HL-60 (cell line): Measurements from ENCODE around the gene PEX5L.

ENCODE experiments used
- GABPA ChIP-seq: IDR thresholded peaks from 2 replicates; pipeline ENCODE4 v1.6.1; 2012; ENCODE audit warnings: low read depth
- POLR2AphosphoS5 ChIP-seq: IDR thresholded peaks from 2 replicates; pipeline ENCODE4 v1.6.1; 2012; ENCODE audit warnings: low read depth
- TF ChIP-seq, protein P1 (sequence below): IDR thresholded peaks from one replicate; pipeline ENCODE4 v1.5.1; 2011; ENCODE audit warnings: low read length, control low read depth, inconsistent platforms; ENCODE audit not compliant: insufficient read depth

- TF ChIP-seq, protein P1, sequence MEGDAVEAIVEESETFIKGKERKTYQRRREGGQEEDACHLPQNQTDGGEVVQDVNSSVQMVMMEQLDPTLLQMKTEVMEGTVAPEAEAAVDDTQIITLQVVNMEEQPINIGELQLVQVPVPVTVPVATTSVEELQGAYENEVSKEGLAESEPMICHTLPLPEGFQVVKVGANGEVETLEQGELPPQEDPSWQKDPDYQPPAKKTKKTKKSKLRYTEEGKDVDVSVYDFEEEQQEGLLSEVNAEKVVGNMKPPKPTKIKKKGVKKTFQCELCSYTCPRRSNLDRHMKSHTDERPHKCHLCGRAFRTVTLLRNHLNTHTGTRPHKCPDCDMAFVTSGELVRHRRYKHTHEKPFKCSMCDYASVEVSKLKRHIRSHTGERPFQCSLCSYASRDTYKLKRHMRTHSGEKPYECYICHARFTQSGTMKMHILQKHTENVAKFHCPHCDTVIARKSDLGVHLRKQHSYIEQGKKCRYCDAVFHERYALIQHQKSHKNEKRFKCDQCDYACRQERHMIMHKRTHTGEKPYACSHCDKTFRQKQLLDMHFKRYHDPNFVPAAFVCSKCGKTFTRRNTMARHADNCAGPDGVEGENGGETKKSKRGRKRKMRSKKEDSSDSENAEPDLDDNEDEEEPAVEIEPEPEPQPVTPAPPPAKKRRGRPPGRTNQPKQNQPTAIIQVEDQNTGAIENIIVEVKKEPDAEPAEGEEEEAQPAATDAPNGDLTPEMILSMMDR = no peak
- no peak for TF ChIP-seq GABPA
- TF ChIP-seq POLR2AphosphoS5 = no peak
These were observed 264.9 kb downstream of the PEX5L start for GRCh38 chr3:179771797-179772196.
